ELR (cell line): ENCODE results near the gene SDK2.
A peak's percentile ranks its signal among the peaks of the same experiment; 100 is the strongest.

ENCODE experiments used
- DNase-seq: peaks from one replicate; pipeline ENCODE4 v3.0.0-alpha.2; 2015; ENCODE audit warnings: low read depth

Gene SDK2

GRCh38 chr17:73553311-73553710, 90.9 kb downstream of the SDK2 start:
- DNase-seq, result no peak

GRCh38 chr17:73552300-73553048, 91.8 kb downstream of the SDK2 start:
- DNase-seq, result no peak

- no peak for DNase-seq
These were observed 92.5 kb downstream of the SDK2 start for GRCh38 chr17:73551759-73552158.

GRCh38 chr17:73551144-73551543, 93.1 kb downstream of the SDK2 start:
- no peak for DNase-seq

- no peak for DNase-seq
These were observed 93.7 kb downstream of the SDK2 start for GRCh38 chr17:73550556-73550955.

- DNase-seq, result no peak
These were observed 94.3 kb downstream of the SDK2 start for GRCh38 chr17:73549841-73550430.

- DNase-seq, result no peak
These were observed 95.5 kb downstream of the SDK2 start for GRCh38 chr17:73548620-73549311.

GRCh38 chr17:73547790-73548189, 96.5 kb downstream of the SDK2 start:
- no peak for DNase-seq

- peak; percentile 3 for DNase-seq
These were observed 97.3 kb downstream of the SDK2 start for GRCh38 chr17:73546770-73547536.

GRCh38 chr17:73546114-73546513, 98.1 kb downstream of the SDK2 start:
- no peak for DNase-seq

- DNase-seq, result no peak
These were observed 98.9 kb downstream of the SDK2 start for GRCh38 chr17:73545109-73546032.

GRCh38 chr17:73544333-73544732, 99.9 kb downstream of the SDK2 start:
- no peak for DNase-seq

- no peak for DNase-seq
These were observed 101.9 kb downstream of the SDK2 start for GRCh38 chr17:73542323-73542722.

- no peak for DNase-seq
These were observed 102.7 kb downstream of the SDK2 start for GRCh38 chr17:73541561-73541981.

GRCh38 chr17:73541111-73541510, 103.1 kb downstream of the SDK2 start:
- no peak for DNase-seq

- no peak for DNase-seq
These were observed 105.1 kb downstream of the SDK2 start for GRCh38 chr17:73539166-73539565.

GRCh38 chr17:73538445-73538844, 105.8 kb downstream of the SDK2 start:
- DNase-seq, result no peak

- DNase-seq, result no peak
These were observed 107.3 kb downstream of the SDK2 start for GRCh38 chr17:73536700-73537605.

- DNase-seq, result no peak
These were observed 108.5 kb downstream of the SDK2 start for GRCh38 chr17:73535746-73536145.

GRCh38 chr17:73534209-73534909, 109.9 kb downstream of the SDK2 start:
- DNase-seq, result no peak
